IPS-15b (cell line): ENCODE data around the gene FLYWCH2.

ENCODE experiments used
- H3K27me3 ChIP-seq: one replicate; pipeline ENCODE4 v1.6.1; 2013; ENCODE audit warnings: low read length; ENCODE audit not compliant: control insufficient read depth, insufficient read depth
- H3K36me3 ChIP-seq: one replicate; pipeline ENCODE4 v1.6.1; 2013; ENCODE audit warnings: low read length; ENCODE audit not compliant: control insufficient read depth, insufficient read depth
- H3K4me1 ChIP-seq: one replicate; pipeline ENCODE4 v1.6.1; 2013; ENCODE audit warnings: mild to moderate bottlenecking, low read length; ENCODE audit not compliant: control insufficient read depth, insufficient read depth
- H3K4me3 ChIP-seq: one replicate; pipeline ENCODE4 v1.5.1; 2013; ENCODE audit warnings: low read depth, low read length
- H3K9ac ChIP-seq: one replicate; pipeline ENCODE4 v1.6.1; 2013; ENCODE audit warnings: low read depth, mild to moderate bottlenecking, low read length
- H3K9me3 ChIP-seq: one replicate; pipeline ENCODE4 v1.6.1; 2013; ENCODE audit warnings: mild to moderate bottlenecking, low read length; ENCODE audit not compliant: control insufficient read depth, insufficient read depth

The FLYWCH2 gene

DNA sequence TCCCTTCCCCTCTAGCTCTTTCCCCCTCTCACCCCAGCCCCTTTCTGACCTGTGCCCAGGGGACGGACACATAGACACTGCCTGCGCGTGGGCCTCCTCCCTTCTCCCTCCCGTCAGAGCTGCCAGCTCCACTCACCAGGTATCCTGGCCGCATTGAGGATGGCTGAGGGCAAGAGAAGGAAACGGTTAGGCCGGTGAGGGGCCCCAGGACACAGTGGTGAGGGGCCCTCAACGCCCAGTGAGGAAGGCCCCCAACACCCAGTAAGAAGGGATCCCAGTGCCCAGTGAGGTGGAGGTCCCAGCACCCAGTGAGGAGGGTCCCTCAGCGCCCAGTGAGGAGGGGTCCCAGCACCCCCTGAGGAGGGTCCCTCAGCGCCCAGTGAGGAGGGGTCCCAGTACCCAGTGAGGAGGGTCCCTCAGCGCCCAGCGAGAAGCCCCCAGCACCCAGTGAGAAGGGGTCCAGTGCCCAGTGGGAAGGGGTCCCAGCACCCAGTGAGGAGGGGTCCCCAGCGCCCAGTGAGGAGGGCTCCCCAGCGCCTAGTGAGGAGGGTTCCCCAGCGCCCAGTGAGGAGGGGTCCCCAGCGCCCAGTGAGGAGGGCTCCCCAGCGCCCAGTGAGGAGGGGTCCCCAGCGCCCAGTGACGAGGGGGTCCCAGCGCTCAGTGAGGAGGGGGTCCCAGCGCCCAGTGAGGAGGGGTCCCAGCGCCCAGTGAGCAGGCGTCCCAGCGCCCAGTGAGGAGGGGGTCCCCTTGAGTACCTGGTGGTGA, 26.1 kb upstream of the FLYWCH2 start:
- Histone ChIP-seq H3K36me3 (peaks cover 4% of the 10 kb centered on the region), H3K9ac (peak overlapping the region; percentile 65), H3K4me1 (no peaks in the 10 kb centered on the region), H3K9me3 (peaks cover 5% of the 10 kb centered on the region), H3K27me3 (peaks cover 2% of the 10 kb centered on the region), H3K4me3 (peak overlapping the region; percentile 88)

DNA sequence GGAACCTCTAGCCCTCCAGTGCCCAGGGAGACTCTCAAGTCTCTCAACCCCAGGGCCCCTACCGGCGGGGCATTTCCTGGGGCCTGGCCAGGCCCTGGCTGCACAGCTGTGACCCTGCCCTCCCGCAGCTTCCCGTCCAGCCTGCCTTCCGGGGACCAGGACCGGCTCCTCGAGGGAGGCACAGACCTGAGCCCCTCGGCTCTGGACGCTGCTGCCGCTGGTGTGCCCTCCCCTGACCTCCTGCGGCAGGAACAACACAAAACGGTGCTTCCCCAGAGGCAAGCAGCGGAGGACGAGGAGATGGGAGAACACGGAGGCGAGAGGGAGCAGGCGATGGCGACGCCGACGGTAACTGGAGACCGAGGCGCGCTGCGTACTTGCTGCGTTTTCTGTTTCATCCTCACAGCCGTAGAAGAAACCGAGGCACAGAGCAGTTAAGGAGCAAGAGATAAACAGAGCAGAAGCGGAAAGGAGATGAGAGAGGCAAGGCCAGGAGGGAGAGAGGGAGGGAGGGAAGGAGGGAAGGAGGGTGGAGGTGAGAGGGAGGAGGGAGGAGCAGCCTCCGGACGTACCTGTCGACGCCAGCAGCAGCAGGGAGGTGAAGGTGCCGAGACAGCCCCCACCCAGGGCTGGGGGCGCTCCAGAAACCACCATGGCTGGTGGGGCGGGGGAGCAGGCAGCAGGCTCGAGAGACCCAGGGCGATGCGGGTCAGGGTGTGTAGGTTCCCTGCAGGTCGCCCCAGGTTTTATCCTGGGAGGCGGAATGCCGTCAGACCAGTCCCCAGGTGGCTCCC, 25.4 kb upstream of the FLYWCH2 start, which contains the start of gene PRSS22:
TSS of gene PRSS22 (minus strand) at position 720 of the 794 bp plus-strand sequence. CDS start at position 654, 66 bp downstream.
- peak within 1 kb of the TSS; percentile 65 for H3K9ac ChIP-seq
- H3K4me1 ChIP-seq = no peaks in the 10 kb centered on the region

DNA sequence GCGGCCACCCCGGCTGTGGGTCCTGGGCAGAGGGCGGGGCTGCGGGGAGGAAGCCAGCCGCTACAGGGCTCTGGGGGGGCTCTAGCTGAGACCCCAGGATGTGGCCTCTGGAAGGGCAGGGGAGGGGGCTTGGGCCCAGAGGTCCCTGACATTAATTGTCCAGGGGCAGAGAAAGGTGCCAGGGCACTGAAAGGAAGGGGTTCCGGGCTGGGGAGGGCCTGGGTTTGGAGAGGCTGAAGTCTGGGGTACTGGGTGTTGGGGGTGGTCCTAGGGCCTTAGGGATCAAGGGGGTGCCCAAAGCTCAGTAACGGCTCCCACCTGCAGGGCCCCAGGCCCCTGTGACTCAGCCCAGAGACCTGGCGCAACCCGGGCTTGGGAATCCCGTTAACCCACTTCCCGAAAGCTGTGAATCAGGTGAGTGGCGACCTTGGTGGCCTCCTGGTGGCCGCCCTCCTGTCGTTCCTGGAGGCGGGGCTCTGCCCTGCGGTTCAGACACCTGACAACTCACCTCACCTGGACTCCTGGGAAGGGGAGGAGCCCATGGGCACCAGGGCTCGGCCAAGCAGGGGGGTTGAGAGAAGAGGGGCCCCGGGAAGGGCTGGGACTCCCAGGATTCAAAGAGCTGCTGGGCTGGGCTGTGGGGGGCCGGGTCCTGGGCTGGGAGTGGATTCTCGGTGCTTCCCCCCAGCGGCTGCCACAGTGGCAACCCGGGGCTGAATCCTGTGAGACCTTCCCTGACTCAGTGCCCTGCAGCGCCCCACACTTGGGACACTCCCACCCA, 24.6 kb upstream of the FLYWCH2 start:
- peaks cover 4% of the 10 kb centered on the region for H3K36me3 ChIP-seq

More for the DNA sequence above, 25.4 kb upstream of the FLYWCH2 start, which contains the start of gene PRSS22:
- Histone ChIP-seq H3K36me3 (peaks cover 4% of the 10 kb centered on the region), H3K27me3 (peaks cover 2% of the 10 kb centered on the region), H3K4me3 (peak within 1 kb of the TSS; percentile 88), H3K9me3 (peaks cover 5% of the 10 kb centered on the region)

DNA sequence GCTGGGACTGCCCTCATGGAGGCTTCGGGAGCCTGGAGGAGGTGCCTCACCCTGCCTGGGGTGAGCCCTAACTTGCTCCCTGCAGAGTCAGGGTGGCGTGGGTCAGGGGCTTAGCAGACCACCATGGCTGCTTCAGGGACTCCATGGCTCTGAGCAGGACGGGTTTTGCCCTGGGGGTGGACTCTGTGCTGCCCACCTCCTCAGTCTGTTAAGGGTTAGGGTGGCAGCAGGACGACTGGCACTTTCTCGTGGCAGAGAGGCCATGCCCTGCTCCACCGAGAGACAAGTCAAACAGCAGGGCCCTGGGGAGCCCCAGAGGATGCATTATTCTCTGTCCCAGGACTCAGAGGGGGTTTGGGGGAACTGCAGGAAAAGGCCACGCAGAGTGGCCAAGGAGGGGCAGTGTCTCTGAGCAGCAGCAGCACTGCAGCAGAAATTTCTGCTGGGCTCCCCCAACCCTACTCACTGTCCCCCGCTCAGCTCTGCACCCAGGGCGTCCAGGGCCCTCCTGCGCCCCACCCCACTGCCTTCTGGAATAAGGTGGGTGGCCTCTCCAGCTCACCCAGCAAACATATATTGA, 23.2 kb upstream of the FLYWCH2 start:
- Histone ChIP-seq H3K36me3 (peaks cover 4% of the 10 kb centered on the region), H3K9me3 (no peaks in the 10 kb centered on the region), H3K9ac (no peak overlapping the region), H3K4me3 (no peak overlapping the region), H3K4me1 (no peaks in the 10 kb centered on the region), H3K27me3 (peaks cover 2% of the 10 kb centered on the region)

More for the DNA sequence above, 24.6 kb upstream of the FLYWCH2 start:
- Histone ChIP-seq H3K4me3 (peak overlapping the region; percentile 88), H3K9ac (peak overlapping the region; percentile 54), H3K9me3 (peaks cover 5% of the 10 kb centered on the region), H3K27me3 (peaks cover 2% of the 10 kb centered on the region), H3K4me1 (no peaks in the 10 kb centered on the region)

DNA sequence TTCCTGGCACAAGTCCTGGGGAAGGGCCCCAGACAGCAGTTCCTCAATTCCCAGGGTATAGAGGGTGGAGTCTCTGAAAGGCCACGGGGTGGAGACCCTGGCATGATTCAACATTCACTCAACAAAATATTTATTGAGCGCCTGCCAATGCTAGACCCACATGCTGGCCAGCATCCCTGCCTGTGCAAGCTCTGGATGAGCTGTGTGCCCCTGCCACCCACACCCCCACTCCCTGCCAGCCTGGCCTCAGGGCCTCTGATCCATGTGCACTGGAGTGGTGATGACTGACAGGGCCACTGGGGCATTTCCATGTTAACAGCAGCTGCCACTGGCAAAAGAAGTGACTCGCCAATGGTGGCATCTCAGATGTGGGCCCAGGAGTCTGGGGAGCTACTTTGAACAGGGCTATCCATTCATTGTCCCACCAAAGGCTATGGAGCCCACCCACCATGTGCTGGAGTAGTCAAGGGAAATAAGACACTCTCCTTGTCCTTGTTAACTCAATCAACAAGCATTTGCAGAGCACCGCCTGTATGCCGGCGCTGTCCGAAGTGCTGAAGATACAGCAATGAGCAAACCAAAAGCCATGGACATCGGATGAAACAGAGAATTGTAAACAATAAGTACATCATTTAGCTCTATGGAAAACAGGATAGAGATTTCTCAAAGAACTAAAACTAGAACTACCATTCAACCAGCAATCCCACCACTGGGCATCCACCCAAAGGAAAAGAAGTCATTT, 22.0 kb upstream of the FLYWCH2 start:
- Histone ChIP-seq H3K4me3 (no peak overlapping the region), H3K9ac (no peak overlapping the region), H3K27me3 (peaks cover 12% of the 10 kb centered on the region), H3K4me1 (no peaks in the 10 kb centered on the region), H3K36me3 (no peaks in the 10 kb centered on the region), H3K9me3 (no peaks in the 10 kb centered on the region)

DNA sequence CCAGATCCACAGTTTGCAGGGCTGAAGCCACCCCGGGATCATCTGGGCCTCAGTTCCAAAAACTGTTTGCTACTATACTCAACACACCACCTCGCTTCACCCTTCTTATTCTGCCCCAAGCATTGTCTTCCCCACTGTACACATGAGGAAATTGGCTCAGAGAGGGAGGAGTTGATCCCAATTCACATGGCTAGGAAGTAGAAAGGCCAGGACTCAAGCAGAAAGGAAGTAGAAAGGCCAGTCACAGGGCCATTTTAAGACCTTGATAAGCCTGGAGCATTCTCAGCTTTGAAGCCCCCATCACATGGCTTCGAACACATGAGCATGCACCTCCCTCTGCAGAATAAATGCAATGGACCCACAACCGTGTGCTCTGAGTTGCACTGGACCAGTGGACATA, 17.4 kb upstream of the FLYWCH2 start:
- no peaks in the 10 kb centered on the region for H3K9me3 ChIP-seq
- H3K36me3 ChIP-seq = no peaks in the 10 kb centered on the region
- H3K27me3 ChIP-seq = peaks cover 20% of the 10 kb centered on the region
- no peak overlapping the region for H3K9ac ChIP-seq
- no peaks in the 10 kb centered on the region for H3K4me1 ChIP-seq
- H3K4me3 ChIP-seq = no peak overlapping the region

DNA sequence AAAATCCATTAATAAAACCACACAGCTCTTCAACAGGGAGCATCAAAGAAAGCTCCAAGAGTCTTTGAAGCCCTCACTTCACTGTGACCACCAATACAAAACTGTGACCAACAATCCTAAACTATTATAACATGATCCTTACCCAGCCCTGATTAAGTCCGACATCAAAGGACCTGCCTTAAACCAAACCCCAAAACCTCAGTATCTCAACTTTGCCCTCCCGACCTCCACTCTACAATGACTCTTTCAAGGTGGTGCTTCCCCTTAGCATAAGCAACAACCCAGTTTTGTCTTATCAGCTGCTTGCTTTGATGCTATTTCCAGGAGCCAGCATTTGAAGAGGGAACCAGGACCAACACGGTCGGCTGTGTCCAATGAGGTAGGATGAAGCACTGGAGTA, 16.6 kb upstream of the FLYWCH2 start:
- Histone ChIP-seq H3K9me3 (no peaks in the 10 kb centered on the region), H3K36me3 (no peaks in the 10 kb centered on the region), H3K9ac (no peak overlapping the region), H3K27me3 (peaks cover 22% of the 10 kb centered on the region), H3K4me1 (no peaks in the 10 kb centered on the region), H3K4me3 (no peak overlapping the region)

DNA sequence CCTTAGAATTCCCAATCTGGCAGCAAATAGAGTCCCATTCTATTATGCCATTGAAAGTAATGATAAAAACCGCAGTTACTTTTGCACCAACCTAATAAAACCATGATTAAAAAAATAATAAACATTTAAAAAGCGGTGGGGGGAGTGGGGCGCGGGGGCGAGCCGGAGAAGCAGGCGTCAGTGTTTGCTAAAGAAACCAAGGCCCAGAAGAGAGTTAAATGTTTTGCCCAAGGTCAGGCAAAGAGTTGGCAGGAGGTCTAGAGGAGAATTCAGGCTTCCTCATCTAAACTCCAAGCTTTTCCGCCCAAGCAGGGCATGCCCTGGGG, 15.4 kb upstream of the FLYWCH2 start:
- no peaks in the 10 kb centered on the region for H3K4me1 ChIP-seq
- H3K36me3 ChIP-seq = no peaks in the 10 kb centered on the region
- peak overlapping the region; percentile 87 for H3K4me3 ChIP-seq
- H3K9me3 ChIP-seq = no peaks in the 10 kb centered on the region
- peaks cover 22% of the 10 kb centered on the region for H3K27me3 ChIP-seq
- H3K9ac ChIP-seq = peak overlapping the region; percentile 76

DNA sequence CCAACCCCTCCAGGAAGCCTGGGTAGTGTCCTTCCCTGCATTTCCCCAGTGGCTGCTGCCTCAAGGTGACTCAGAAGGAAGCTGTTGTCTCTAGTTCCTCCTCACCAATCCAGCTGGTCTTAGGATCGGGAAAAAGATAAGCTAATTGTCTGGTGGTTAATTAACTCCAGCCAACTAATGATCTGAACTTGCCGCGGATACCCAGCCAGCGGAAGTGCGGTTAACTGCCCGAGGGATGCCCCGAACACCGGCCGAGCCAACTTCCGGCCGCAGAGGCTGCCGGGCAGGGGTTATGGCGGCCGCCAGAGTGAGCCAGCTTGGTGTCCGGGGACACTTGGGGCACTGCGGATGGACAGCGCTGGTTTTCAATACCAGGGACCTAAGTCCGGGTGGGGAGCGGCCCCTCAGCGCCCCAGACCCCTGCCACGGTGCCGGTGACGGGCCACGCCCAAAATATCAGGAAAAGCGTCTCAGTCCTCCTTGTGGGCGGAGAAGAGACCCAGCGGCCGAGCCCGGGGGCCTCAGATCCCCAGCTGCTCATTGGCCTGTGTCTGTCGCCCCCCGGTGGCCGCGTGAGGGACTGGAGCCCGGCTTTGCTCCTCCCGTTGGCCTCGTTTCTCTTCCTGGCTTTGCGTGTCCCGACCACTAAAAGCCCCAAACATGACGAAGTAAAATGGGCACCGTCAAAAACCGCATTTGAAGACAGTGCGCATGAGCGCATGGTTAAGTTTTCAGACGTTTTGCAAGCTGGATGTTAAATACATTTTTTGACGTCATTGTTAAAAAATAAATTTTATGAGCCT, 14.8 kb upstream of the FLYWCH2 start:
- Histone ChIP-seq H3K27me3 (peaks cover 22% of the 10 kb centered on the region), H3K4me1 (no peaks in the 10 kb centered on the region), H3K9me3 (no peaks in the 10 kb centered on the region), H3K36me3 (no peaks in the 10 kb centered on the region), H3K9ac (peak overlapping the region; percentile 76), H3K4me3 (peak overlapping the region; percentile 87)

DNA sequence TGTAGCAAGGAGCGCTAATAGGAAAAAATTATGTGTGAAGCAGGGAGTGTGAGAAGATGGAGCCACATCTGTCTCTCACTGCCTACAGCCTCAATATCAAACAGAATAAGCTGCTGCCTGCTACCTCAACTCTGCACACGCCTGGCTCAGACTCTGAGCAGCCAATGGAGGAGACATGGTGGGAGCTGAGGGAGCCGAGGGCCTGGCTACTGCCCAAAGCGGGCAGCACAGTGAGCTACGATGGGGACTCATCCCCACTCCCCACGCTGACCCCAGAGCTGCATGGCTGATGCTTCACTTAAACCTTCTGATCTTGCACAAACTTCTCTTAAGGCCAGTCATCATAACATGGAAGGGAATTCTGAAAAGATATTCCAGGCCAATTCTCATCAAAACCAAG, 11.1 kb upstream of the FLYWCH2 start:
- Histone ChIP-seq H3K4me3 (no peak overlapping the region), H3K9me3 (no peaks in the 10 kb centered on the region), H3K4me1 (no peaks in the 10 kb centered on the region), H3K36me3 (no peaks in the 10 kb centered on the region), H3K9ac (no peak overlapping the region), H3K27me3 (peaks cover 5% of the 10 kb centered on the region)
